Lower lobe of right lung (tissue), 2 donors: Measurements from ENCODE around the gene RBFOX1. TPM values are rescaled to one million over a fixed set of nuclear protein-coding genes. Genes with fewer than 3 reads are reported as not detected.

Experiments used
- ATAC-seq, 2 donors: fragments of 200-7000 bp; cut with Tn5 transposase; one replicate each; pipeline ENCODE4 v1.9.1; 2020 to 2022; ENCODE audit warnings: mild to moderate bottlenecking in 2 of 2, moderate library complexity in 2 of 2
- DNase-seq: peaks from one replicate; pipeline ENCODE4 v3.0.0-alpha.2; 2020
- H3K27ac ChIP-seq: fragments of 200-600 bp; one replicate; pipeline ENCODE4 v1.8.0; 2022
- H3K27me3 ChIP-seq: fragments of 200-600 bp; one replicate; pipeline ENCODE4 v1.8.0; 2022; ENCODE audit warnings: low read depth
- H3K36me3 ChIP-seq: fragments of 200-600 bp; one replicate; pipeline ENCODE4 v1.8.0; 2022; ENCODE audit warnings: mild to moderate bottlenecking
- H3K4me1 ChIP-seq: fragments of 200-600 bp; one replicate; pipeline ENCODE4 v1.8.0; 2022
- H3K4me3 ChIP-seq: fragments of 200-600 bp; one replicate; pipeline ENCODE4 v1.8.0; 2022; ENCODE audit warnings: mild to moderate bottlenecking
- H3K9me3 ChIP-seq: fragments of 200-600 bp; one replicate; pipeline ENCODE4 v1.8.0; 2022
- CTCF ChIP-seq: fragments of 200-600 bp; IDR thresholded peaks from one replicate; pipeline ENCODE4 v1.8.0; 2022; ENCODE audit warnings: antibody characterized with exemption, mild to moderate bottlenecking
- intact Hi-C: fragments of 100-400 bp; cut with DNase I; formaldehyde crosslinking; loops from one replicate; pipeline ENCODE4 v1.11.0; 2022
- total RNA-seq: library from RNA; stranded (reverse); fragmentation: NEBNext Ultra II Directional; extraction: Animal tissue kit (Norgen Biotek cat#: 25700); gene quantifications from one replicate; pipeline ENCODE4 v1.2.1, GENCODE V29; 2021
- donor health status: DM: no; HTN: yes; CAD: no; lungs with severe emphysema.

RBFOX1 gene
- total RNA-seq, 1 donor from 2014 or later = not detected

GRCh38 chr16:7590934-7591333 is 258.3 kb downstream of the RBFOX1 start:
- Histone ChIP-seq H3K27ac (no peak overlapping the region), H3K4me3 (no peak overlapping the region), H3K4me1 (no peaks in the 10 kb centered on the region), H3K9me3 (no peaks in the 10 kb centered on the region), H3K36me3 (no peaks in the 10 kb centered on the region), H3K27me3 (no peaks in the 10 kb centered on the region)
- DNase-seq = no peak
- intact Hi-C loops = no loop called here
- no peak for TF ChIP-seq CTCF
- no peak for ATAC-seq

GRCh38 chr16:7596308-7596707 is 263.7 kb downstream of the RBFOX1 start:
- intact Hi-C loops = no loop called here

GRCh38 chr16:7597677-7598076 is 265.0 kb downstream of the RBFOX1 start:
- H3K36me3 ChIP-seq = no peaks in the 10 kb centered on the region
- ATAC-seq (no peak), DNase-seq (no peak)
- H3K4me3 ChIP-seq = no peak overlapping the region
- H3K4me1 ChIP-seq = no peaks in the 10 kb centered on the region
- H3K9me3 ChIP-seq = no peaks in the 10 kb centered on the region
- intact Hi-C loops = no loop called here
- no peak for TF ChIP-seq CTCF
- no peak overlapping the region for H3K27ac ChIP-seq
- no peaks in the 10 kb centered on the region for H3K27me3 ChIP-seq

More at GRCh38 chr16:7596308-7596707, 263.7 kb downstream of the RBFOX1 start:
- Histone ChIP-seq H3K4me3 (no peak overlapping the region), H3K36me3 (no peaks in the 10 kb centered on the region), H3K4me1 (no peaks in the 10 kb centered on the region), H3K27ac (no peak overlapping the region), H3K9me3 (no peaks in the 10 kb centered on the region), H3K27me3 (no peaks in the 10 kb centered on the region)
- no peak for TF ChIP-seq CTCF
- ATAC-seq = no peak
- no peak for DNase-seq

GRCh38 chr16:7601100-7601499 is 268.5 kb downstream of the RBFOX1 start:
- no peak overlapping the region for H3K27ac ChIP-seq
- intact Hi-C loops = no loop called here

GRCh38 chr16:7602291-7602950 is 269.8 kb downstream of the RBFOX1 start:
- Histone ChIP-seq H3K4me3 (no peak overlapping the region), H3K27me3 (no peaks in the 10 kb centered on the region), H3K4me1 (no peaks in the 10 kb centered on the region), H3K36me3 (no peaks in the 10 kb centered on the region), H3K9me3 (no peaks in the 10 kb centered on the region), H3K27ac (no peak overlapping the region)
- no peak for TF ChIP-seq CTCF
- DNase-seq (no peak), ATAC-seq (no peak)
- intact Hi-C loops = no loop called here

More at GRCh38 chr16:7601100-7601499, 268.5 kb downstream of the RBFOX1 start:
- H3K9me3 ChIP-seq = no peaks in the 10 kb centered on the region
- ATAC-seq (no peak), DNase-seq (no peak)
- no peaks in the 10 kb centered on the region for H3K4me1 ChIP-seq
- H3K27me3 ChIP-seq = no peaks in the 10 kb centered on the region
- no peak for TF ChIP-seq CTCF
- no peaks in the 10 kb centered on the region for H3K36me3 ChIP-seq
- H3K4me3 ChIP-seq = no peak overlapping the region
